Pulmonary artery endothelial cell (primary cell): ENCODE data around the gene CXCL8. TPM values are rescaled to one million over a fixed set of nuclear protein-coding genes. Genes with fewer than 3 reads are reported as not detected.

Experiments used
- DNase-seq: peaks from one replicate; pipeline ENCODE4 v3.0.0-alpha.2; 2011; ENCODE audit warnings: low read depth, low spot score
- total RNA-seq: library from RNA; depleted of rRNA; stranded (reverse); fragments of >200 nt; gene quantifications from 2 replicates; pipeline ENCODE4 v1.2.3, GENCODE V29; 2014

CXCL8 gene
- total RNA-seq, 1 donor from 2014 or later = 311 TPM

- DNase-seq = no peak
These were observed 21.7 kb upstream of the CXCL8 start for GRCh38 chr4:73718375-73719373.

GRCh38 chr4:73721435-73721834, 18.9 kb upstream of the CXCL8 start:
- DNase-seq = no peak

- no peak for DNase-seq
These were observed 18.5 kb upstream of the CXCL8 start for GRCh38 chr4:73721909-73722308.

- DNase-seq = no peak
These were observed 17.3 kb upstream of the CXCL8 start for GRCh38 chr4:73723023-73723422.

- no peak for DNase-seq
These were observed 16.4 kb upstream of the CXCL8 start for GRCh38 chr4:73723928-73724327.

- DNase-seq = no peak
These were observed 14.9 kb upstream of the CXCL8 start for GRCh38 chr4:73725510-73725909.

- DNase-seq = peak; percentile 78
These were observed 14.4 kb upstream of the CXCL8 start for GRCh38 chr4:73725985-73726384.

- DNase-seq = no peak
These were observed 12.7 kb upstream of the CXCL8 start for GRCh38 chr4:73727685-73728084.

- DNase-seq = no peak
These were observed 12.2 kb upstream of the CXCL8 start for GRCh38 chr4:73728091-73728741.

- peak; percentile 71 for DNase-seq
These were observed 10.7 kb upstream of the CXCL8 start for GRCh38 chr4:73729534-73730165.

- DNase-seq = no peak
These were observed 10.1 kb upstream of the CXCL8 start for GRCh38 chr4:73730292-73730691.

GRCh38 chr4:73730867-73731266, 9.5 kb upstream of the CXCL8 start:
- DNase-seq = no peak

GRCh38 chr4:73731968-73732610, 8.3 kb upstream of the CXCL8 start:
- no peak for DNase-seq

- peak; percentile 64 for DNase-seq
These were observed 7.5 kb upstream of the CXCL8 start for GRCh38 chr4:73732759-73733431.

- DNase-seq = no peak
These were observed 5.8 kb upstream of the CXCL8 start for GRCh38 chr4:73734530-73735001.

- DNase-seq = peak; percentile 82
These were observed 5.1 kb upstream of the CXCL8 start for GRCh38 chr4:73735231-73735630.

- no peak for DNase-seq
These were observed 821 bp downstream of the CXCL8 start for GRCh38 chr4:73741031-73741749.

- DNase-seq = no peak
These were observed 1.6 kb downstream of the CXCL8 start for GRCh38 chr4:73741750-73742489.

- DNase-seq = no peak
These were observed 2.3 kb downstream of the CXCL8 start for GRCh38 chr4:73742490-73743160.
